ENCODE results near the gene PTPRN2.

Gene PTPRN2

GRCh38 chr7:158001003-158001402 lies 586.6 kb downstream of the PTPRN2 start:
- no peak overlapping the region for H3K4me3 ChIP-seq (ENCODE audit: low read depth, low read length)
- no peak for TF ChIP-seq CTCF (IDR thresholded peaks at IDR 0.05; ENCODE audit: borderline replicate concordance, insufficient read depth, low read depth, low read length)

- no peak for TF ChIP-seq CTCF (IDR thresholded peaks at IDR 0.05; ENCODE audit: borderline replicate concordance, insufficient read depth, low read depth, low read length)
- no peak overlapping the region for H3K4me3 ChIP-seq (ENCODE audit: low read depth, low read length)
These were observed 587.5 kb downstream of the PTPRN2 start for GRCh38 chr7:158000160-158000559.

GRCh38 chr7:157998884-157999552 lies 588.6 kb downstream of the PTPRN2 start:
- no peak for TF ChIP-seq CTCF (IDR thresholded peaks at IDR 0.05; ENCODE audit: borderline replicate concordance, insufficient read depth, low read depth, low read length)
- H3K4me3 ChIP-seq (ENCODE audit: low read depth, low read length) = no peak overlapping the region

- no peak for TF ChIP-seq CTCF (IDR thresholded peaks at IDR 0.05; ENCODE audit: borderline replicate concordance, insufficient read depth, low read depth, low read length)
These were observed 590.2 kb downstream of the PTPRN2 start for GRCh38 chr7:157997471-157997870.

GRCh38 chr7:157997080-157997440 lies 590.6 kb downstream of the PTPRN2 start:
- no peak for TF ChIP-seq CTCF (IDR thresholded peaks at IDR 0.05; ENCODE audit: borderline replicate concordance, insufficient read depth, low read depth, low read length)
- no peak overlapping the region for H3K4me3 ChIP-seq (ENCODE audit: low read depth, low read length)

More at GRCh38 chr7:157997471-157997870, 590.2 kb downstream of the PTPRN2 start:
- no peak overlapping the region for H3K4me3 ChIP-seq (ENCODE audit: low read depth, low read length)

GRCh38 chr7:157996359-157997079 lies 591.1 kb downstream of the PTPRN2 start:
- no peak overlapping the region for H3K4me3 ChIP-seq (ENCODE audit: low read depth, low read length)
- TF ChIP-seq CTCF (IDR thresholded peaks at IDR 0.05; ENCODE audit: borderline replicate concordance, insufficient read depth, low read depth, low read length) = no peak

GRCh38 chr7:157995815-157996214 lies 591.8 kb downstream of the PTPRN2 start:
- no peak for TF ChIP-seq CTCF (IDR thresholded peaks at IDR 0.05; ENCODE audit: borderline replicate concordance, insufficient read depth, low read depth, low read length)
- no peak overlapping the region for H3K4me3 ChIP-seq (ENCODE audit: low read depth, low read length)
